Putamen (tissue), 1 donor: ENCODE results near the gene ELL.
A peak's percentile ranks its signal among the peaks of the same experiment; 100 is the strongest.

Source experiments
- DNase-seq: peaks from one replicate; pipeline ENCODE4 v3.0.0-alpha.2; 2016; ENCODE audit warnings: low spot score

ELL gene

GRCh38 chr19:18488838-18489626, 32.8 kb downstream of the ELL start:
- peak; percentile 86 for DNase-seq

GRCh38 chr19:18488403-18488723, 33.5 kb downstream of the ELL start:
- DNase-seq = no peak

GRCh38 chr19:18487576-18488402, 34.1 kb downstream of the ELL start:
- DNase-seq = no peak

- DNase-seq = no peak
These were observed 35.1 kb downstream of the ELL start for GRCh38 chr19:18486746-18487145.

- DNase-seq = no peak
These were observed 36.9 kb downstream of the ELL start for GRCh38 chr19:18484992-18485391.

- no peak for DNase-seq
These were observed 38.6 kb downstream of the ELL start for GRCh38 chr19:18483119-18483890.

GRCh38 chr19:18481505-18482222, 40.2 kb downstream of the ELL start:
- no peak for DNase-seq

GRCh38 chr19:18480006-18480691, 41.7 kb downstream of the ELL start:
- DNase-seq = no peak

GRCh38 chr19:18478545-18479311, 43.1 kb downstream of the ELL start:
- no peak for DNase-seq

GRCh38 chr19:18477974-18478373, 43.9 kb downstream of the ELL start:
- no peak for DNase-seq

GRCh38 chr19:18477042-18477779, 44.7 kb downstream of the ELL start:
- no peak for DNase-seq

GRCh38 chr19:18476507-18477041, 45.3 kb downstream of the ELL start:
- DNase-seq = no peak

GRCh38 chr19:18475762-18476331, 46.0 kb downstream of the ELL start:
- DNase-seq = no peak

GRCh38 chr19:18475004-18475453, 46.8 kb downstream of the ELL start:
- no peak for DNase-seq

- DNase-seq = no peak
These were observed 47.4 kb downstream of the ELL start for GRCh38 chr19:18474366-18474887.

- DNase-seq = no peak
These were observed 48.2 kb downstream of the ELL start for GRCh38 chr19:18473706-18474087.

GRCh38 chr19:18473003-18473705, 48.7 kb downstream of the ELL start:
- DNase-seq = no peak

- no peak for DNase-seq
These were observed 51.1 kb downstream of the ELL start for GRCh38 chr19:18470787-18471186.
